LNCAP (cell line): Measurements from ENCODE around the gene GLS.

Experiments
- CTCF ChIP-seq: fragments of 450-650 bp; IDR thresholded peaks from 2 replicates; pipeline ENCODE4 v1.5.1; 2017; ENCODE audit warnings: mild to moderate bottlenecking

GLS gene

GRCh38 chr2:190838492-190838910 is 42.1 kb upstream of the GLS start:
- no peak for TF ChIP-seq CTCF

- no peak for TF ChIP-seq CTCF
These were observed 40.0 kb upstream of the GLS start for GRCh38 chr2:190840569-190841172.

- TF ChIP-seq CTCF, result no peak
These were observed 38.7 kb upstream of the GLS start for GRCh38 chr2:190841707-190842505.

GRCh38 chr2:190842606-190843104 is 38.0 kb upstream of the GLS start:
- no peak for TF ChIP-seq CTCF

GRCh38 chr2:190843890-190844699 is 36.5 kb upstream of the GLS start:
- TF ChIP-seq CTCF, result no peak

GRCh38 chr2:190844700-190845401 is 35.8 kb upstream of the GLS start:
- TF ChIP-seq CTCF, result no peak

- no peak for TF ChIP-seq CTCF
These were observed 33.9 kb upstream of the GLS start for GRCh38 chr2:190846746-190847145.
